ENCODE measurements around the gene PKP4.

Gene PKP4

DNA sequence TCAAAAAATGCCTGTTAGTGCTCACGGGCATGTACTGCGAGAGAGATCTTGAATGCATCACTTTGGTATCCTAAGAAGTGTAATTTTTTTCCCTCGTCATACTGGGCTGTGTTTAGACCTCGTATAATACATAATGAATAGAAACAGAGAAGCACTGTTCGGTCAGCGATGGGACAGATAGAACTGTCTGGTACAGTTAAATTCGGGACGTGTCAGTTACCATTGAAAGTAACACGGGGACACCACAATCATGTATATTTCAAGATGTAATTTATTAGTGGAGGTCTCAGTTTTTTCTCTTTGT lies 1.8 kb downstream of the PKP4 start:
- no peaks in the 10 kb centered on the region for H3K9me3 ChIP-seq (ENCODE audit: low read length)
- H3K4me2 ChIP-seq (ENCODE audit: low read length), result peak overlapping the region; percentile 77
- no peaks in the 10 kb centered on the region for H3F3A ChIP-seq (ENCODE audit: insufficient read depth, low read length)
- no peak overlapping the region for H2AFZ ChIP-seq (ENCODE audit: low read length)
- H3K9me2 ChIP-seq (ENCODE audit: low read depth, low read length), result no peaks in the 10 kb centered on the region
- no peaks in the 10 kb centered on the region for H3K36me3 ChIP-seq (ENCODE audit: insufficient read depth, low read length)
- H3K27me3 ChIP-seq (ENCODE audit: insufficient read depth, low read length), result no peaks in the 10 kb centered on the region
- H3K4me3 ChIP-seq (ENCODE audit: low read depth, low read length, poor library complexity, severe bottlenecking), result peak overlapping the region; percentile 71
- H3K4me1 ChIP-seq (ENCODE audit: insufficient read depth, low read length, severe bottlenecking), result peaks cover 14% of the 10 kb centered on the region
- no peaks in the 10 kb centered on the region for H4K20me1 ChIP-seq (ENCODE audit: insufficient read depth, low read length)
- no peak overlapping the region for H3K27ac ChIP-seq (ENCODE audit: low read depth, low read length, poor library complexity, severe bottlenecking)
- no peaks in the 10 kb centered on the region for H3K79me2 ChIP-seq (ENCODE audit: insufficient read depth, low read length)
- no peak overlapping the region; the same call in 1 of the 2 replicates for H3K9ac ChIP-seq (ENCODE audit: low read length)
- no peak for TF ChIP-seq EZH2 (IDR thresholded peaks at IDR 0.05; ENCODE audit: borderline replicate concordance, low read length)
- TF ChIP-seq, protein P1, sequence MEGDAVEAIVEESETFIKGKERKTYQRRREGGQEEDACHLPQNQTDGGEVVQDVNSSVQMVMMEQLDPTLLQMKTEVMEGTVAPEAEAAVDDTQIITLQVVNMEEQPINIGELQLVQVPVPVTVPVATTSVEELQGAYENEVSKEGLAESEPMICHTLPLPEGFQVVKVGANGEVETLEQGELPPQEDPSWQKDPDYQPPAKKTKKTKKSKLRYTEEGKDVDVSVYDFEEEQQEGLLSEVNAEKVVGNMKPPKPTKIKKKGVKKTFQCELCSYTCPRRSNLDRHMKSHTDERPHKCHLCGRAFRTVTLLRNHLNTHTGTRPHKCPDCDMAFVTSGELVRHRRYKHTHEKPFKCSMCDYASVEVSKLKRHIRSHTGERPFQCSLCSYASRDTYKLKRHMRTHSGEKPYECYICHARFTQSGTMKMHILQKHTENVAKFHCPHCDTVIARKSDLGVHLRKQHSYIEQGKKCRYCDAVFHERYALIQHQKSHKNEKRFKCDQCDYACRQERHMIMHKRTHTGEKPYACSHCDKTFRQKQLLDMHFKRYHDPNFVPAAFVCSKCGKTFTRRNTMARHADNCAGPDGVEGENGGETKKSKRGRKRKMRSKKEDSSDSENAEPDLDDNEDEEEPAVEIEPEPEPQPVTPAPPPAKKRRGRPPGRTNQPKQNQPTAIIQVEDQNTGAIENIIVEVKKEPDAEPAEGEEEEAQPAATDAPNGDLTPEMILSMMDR (IDR thresholded peaks at IDR 0.05; ENCODE audit: low read length), result no peak

DNA sequence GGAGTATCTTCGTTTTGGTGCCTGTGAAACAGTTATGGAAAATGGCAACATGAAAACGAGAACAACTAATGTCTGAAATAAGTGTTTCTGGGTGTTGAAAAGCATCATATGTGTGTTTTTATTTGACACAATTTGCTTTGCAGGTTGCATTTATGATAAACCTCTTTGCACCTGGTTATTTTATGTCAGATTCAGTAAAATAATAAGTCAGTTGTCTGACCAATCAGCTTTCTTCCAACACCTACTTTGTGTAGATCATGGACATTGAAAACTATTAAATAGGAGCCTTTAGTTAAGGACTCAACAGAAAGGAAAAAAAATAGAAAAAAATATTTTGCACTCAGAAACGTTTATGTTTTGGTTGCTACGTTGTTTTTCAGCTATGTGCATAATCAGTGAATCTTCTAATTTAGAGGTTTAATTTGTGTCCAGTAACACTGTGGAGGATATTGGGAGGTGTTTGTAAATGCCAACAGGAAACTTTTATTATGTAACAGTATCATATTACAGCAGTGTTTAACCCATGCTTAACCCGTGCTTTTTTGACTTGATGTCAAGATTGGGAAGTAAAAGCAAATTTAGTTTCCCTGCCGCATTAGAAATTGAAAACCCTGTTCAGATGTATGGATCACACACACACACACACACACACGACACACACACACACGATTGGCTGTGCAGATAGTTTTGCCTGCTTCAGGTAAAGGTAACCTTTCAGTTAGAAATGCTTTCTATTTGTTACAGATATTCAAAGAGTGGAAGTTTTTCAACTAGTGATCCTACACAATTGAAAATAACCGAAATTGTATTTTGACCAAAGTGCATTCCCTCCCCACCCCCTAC lies 2.6 kb downstream of the PKP4 start:
- Histone ChIP-seq H3K4me3 (ENCODE audit: low read depth, low read length, poor library complexity, severe bottlenecking) (no peak overlapping the region), H3K27me3 (ENCODE audit: insufficient read depth, low read length) (no peaks in the 10 kb centered on the region), H3K79me2 (ENCODE audit: insufficient read depth, low read length) (no peaks in the 10 kb centered on the region), H4K20me1 (ENCODE audit: insufficient read depth, low read length) (no peaks in the 10 kb centered on the region), H3K36me3 (ENCODE audit: insufficient read depth, low read length) (no peaks in the 10 kb centered on the region), H3K9me3 (ENCODE audit: low read length) (no peaks in the 10 kb centered on the region), H2AFZ (ENCODE audit: low read length) (no peak overlapping the region), H3K4me2 (ENCODE audit: low read length) (no peak overlapping the region), H3K9me2 (ENCODE audit: low read depth, low read length) (no peaks in the 10 kb centered on the region), H3F3A (ENCODE audit: insufficient read depth, low read length) (no peaks in the 10 kb centered on the region), H3K27ac (ENCODE audit: low read depth, low read length, poor library complexity, severe bottlenecking) (no peak overlapping the region), H3K4me1 (ENCODE audit: insufficient read depth, low read length, severe bottlenecking) (peaks cover 14% of the 10 kb centered on the region), H3K9ac (ENCODE audit: low read length) (no peak overlapping the region)
- TF ChIP-seq, protein P1 (IDR thresholded peaks at IDR 0.05; ENCODE audit: low read length), result no peak
- no peak for TF ChIP-seq EZH2 (IDR thresholded peaks at IDR 0.05; ENCODE audit: borderline replicate concordance, low read length)

DNA sequence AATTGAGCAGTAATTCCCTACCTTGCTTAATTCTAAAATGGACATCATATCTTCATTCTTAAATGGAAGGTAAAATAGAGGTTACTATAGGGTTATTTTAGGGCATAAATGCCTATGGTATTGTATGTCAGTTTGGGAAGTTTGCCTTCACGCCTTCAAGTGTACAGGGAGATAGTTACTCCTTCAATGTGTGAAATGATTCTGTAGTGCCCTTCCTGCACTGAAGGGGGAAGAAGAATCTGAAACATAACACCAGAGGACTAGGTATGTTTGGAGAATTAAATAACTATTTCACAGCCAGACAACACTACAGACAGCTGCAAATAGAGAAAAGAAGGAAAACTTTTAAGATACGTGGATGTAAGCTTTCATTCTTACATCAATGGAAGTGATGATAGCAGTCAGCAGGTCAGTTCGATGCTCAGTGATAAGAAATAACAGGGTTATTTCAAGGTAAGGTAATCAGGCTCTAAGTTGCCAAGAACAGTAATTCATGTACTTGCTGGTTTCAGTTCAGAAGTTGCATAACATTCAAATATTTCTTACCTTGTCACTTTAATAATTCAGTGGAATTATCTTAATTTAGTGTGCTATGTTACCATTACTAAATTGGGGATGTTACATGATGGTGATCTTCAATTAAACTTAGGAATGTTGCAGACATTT lies 4.0 kb downstream of the PKP4 start:
- H3K79me2 ChIP-seq (ENCODE audit: insufficient read depth, low read length), result no peaks in the 10 kb centered on the region
- H3K9ac ChIP-seq (ENCODE audit: low read length), result no peak overlapping the region
- H3K9me3 ChIP-seq (ENCODE audit: low read length), result no peaks in the 10 kb centered on the region
- no peaks in the 10 kb centered on the region for H3F3A ChIP-seq (ENCODE audit: insufficient read depth, low read length)
- no peak overlapping the region for H3K4me3 ChIP-seq (ENCODE audit: low read depth, low read length, poor library complexity, severe bottlenecking)
- TF ChIP-seq, protein P1 (IDR thresholded peaks at IDR 0.05; ENCODE audit: low read length), result no peak; the same call in 1 of the 2 replicates
- TF ChIP-seq EZH2 (IDR thresholded peaks at IDR 0.05; ENCODE audit: borderline replicate concordance, low read length), result no peak
- H3K36me3 ChIP-seq (ENCODE audit: insufficient read depth, low read length), result no peaks in the 10 kb centered on the region
- H3K4me1 ChIP-seq (ENCODE audit: insufficient read depth, low read length, severe bottlenecking), result peaks cover 14% of the 10 kb centered on the region
- H3K27me3 ChIP-seq (ENCODE audit: insufficient read depth, low read length), result no peaks in the 10 kb centered on the region
- H3K4me2 ChIP-seq (ENCODE audit: low read length), result no peak overlapping the region
- no peak overlapping the region for H3K27ac ChIP-seq (ENCODE audit: low read depth, low read length, poor library complexity, severe bottlenecking)
- H3K9me2 ChIP-seq (ENCODE audit: low read depth, low read length), result no peaks in the 10 kb centered on the region
- H4K20me1 ChIP-seq (ENCODE audit: insufficient read depth, low read length), result no peaks in the 10 kb centered on the region
- no peak overlapping the region for H2AFZ ChIP-seq (ENCODE audit: low read length)
